Activated T-cell treated with anti-CD3 and anti-CD28 coated beads for 48 hours (primary cell): ENCODE results near the gene RSPRY1.
"Not testable (repeated sequence)": the region's sequence is repeated elsewhere in the genome, so short reads cannot be mapped to it uniquely, and the experiment has no call there.

ENCODE experiments used
- DNase-seq: peaks from one replicate; pipeline ENCODE4 v3.0.0-alpha.2; 2020; ENCODE audit warnings: low read depth

RSPRY1 gene

DNA sequence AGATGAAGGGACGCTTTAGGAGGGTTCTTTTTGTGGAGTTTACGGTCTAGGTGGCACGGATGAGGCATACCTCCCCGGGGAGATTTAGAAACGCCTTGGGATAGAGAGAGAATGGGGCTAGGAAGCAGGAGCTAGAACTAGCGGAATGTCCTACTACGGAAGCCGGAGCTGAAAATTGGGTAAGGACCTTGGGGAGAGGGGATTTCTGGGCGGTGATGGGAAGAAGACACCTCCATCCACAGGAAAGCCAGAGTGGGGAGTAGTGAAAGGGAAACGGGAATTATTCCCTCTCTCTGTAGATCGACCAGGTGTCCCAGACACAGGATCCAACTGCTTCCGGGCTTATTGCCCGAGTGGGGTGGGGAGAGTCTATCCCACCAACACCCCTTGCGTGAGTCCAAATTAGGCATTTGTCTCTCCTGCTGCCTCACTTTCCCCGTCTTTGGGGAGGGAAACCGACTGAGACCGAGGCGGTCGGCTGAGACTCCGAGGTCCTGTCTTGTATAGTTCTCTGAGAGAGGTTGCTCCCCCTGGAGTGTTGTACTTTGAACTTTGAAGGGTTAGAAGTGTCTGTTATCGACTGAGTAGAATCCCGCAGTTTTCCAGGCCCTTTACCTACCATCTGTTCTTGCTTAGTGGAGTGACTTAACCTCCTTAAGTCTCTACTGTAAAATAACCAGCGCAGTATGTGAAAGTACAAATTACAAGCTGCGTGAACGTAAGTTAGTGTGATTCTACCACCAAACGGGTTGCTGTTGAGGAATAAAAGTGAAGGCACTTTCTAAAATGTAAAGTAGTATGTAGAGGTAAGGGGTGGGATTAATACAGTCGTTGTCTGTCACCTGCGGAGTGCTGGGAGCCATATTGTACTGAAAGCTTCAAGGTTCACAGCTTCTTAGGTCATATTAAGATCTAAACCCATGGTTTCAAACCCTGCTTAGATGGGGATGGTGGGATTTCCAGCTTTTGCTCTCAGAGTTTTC lies 1.0 kb downstream of the RSPRY1 start:
- peak; percentile 6 for DNase-seq

DNA sequence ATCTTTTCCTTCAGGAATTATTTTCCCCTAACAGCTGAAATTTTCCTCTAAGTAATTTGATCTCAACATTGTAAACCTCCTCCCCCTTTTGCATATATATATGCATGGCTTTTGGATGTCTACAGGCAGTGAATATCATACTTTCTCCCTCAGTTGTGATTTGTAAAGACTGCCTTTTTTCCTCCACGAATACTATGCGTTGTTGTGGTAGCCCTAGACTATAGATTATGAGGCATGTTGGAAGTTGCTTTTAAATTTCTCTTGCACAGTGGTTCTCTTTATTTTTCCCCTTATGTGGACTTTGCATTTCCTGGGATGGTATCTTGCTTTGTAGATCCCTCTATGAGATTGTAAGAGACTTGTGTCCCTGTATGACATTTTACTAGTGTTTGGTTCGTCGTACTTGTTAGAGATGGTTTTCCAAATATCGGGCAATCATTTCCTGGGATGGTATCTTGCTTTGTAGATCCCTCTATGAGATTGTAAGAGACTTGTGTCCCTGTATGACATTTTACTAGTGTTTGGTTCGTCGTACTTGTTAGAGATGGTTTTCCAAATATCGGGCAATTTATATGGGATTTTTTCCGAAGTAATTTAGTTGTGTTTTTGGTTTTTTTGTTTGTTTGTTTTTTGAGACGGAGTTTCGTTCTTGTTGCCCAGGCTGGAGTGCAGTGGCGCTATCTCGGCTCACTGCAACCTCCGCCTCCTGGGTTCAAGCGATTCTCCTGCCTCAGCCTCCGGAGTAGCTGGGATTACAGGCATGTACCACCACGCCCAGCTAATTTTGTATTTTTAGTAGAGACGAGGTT lies 2.0 kb downstream of the RSPRY1 start:
- DNase-seq: not testable (repeated sequence)

DNA sequence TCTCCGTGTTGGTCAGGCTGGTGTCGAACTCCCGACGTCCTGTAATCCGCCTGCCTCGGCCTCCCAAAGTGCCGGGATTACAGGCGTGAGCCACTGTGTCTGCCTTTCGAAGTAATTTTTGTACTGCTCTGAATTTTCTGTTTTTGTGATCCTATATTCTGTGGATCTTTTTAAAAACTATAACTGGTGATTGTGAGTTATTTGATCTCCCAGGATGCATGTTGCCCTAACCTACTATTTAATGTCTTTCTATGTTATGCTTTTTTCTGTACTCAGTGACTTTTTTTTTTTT lies 2.5 kb downstream of the RSPRY1 start:
- DNase-seq: no peak

DNA sequence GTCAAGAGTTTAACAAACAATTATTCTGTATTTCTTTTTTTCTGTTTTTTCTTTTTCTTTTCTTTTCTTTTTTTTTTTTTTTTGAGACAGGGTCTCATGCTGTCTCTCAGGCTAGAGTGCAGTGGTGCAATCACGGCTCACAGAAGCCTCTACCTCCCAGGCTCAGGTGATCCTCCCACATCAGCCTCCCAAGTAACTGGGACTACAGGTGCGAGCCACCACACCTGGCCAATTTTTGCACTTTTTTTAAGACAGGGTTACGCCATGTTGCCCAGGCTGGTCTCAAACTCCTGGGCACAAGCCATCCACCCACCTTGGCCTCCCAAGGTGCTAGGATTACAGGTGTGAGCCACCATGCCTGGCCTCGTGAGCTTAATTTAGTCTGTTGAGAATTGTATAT lies 3.4 kb downstream of the RSPRY1 start:
- DNase-seq: not testable (repeated sequence)

DNA sequence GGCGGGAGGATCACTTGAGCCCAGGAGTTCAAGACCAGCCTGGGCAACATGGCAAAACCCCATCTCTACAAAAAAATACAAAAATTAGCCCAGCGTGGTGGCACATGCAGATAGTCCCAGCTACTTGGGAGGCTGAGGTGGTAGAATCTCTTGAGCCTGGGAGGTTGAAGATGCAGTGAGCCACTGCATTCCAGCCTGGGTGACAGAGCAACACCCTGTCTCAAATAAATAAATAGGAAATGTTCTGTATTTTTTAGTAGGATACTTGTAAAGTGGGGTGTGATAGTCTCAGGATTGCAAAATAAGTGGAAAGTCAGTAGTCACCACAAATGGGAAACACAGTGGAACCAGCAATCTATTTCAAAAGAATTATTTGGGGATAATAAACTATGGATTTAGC lies 4.0 kb downstream of the RSPRY1 start:
- no peak for DNase-seq

DNA sequence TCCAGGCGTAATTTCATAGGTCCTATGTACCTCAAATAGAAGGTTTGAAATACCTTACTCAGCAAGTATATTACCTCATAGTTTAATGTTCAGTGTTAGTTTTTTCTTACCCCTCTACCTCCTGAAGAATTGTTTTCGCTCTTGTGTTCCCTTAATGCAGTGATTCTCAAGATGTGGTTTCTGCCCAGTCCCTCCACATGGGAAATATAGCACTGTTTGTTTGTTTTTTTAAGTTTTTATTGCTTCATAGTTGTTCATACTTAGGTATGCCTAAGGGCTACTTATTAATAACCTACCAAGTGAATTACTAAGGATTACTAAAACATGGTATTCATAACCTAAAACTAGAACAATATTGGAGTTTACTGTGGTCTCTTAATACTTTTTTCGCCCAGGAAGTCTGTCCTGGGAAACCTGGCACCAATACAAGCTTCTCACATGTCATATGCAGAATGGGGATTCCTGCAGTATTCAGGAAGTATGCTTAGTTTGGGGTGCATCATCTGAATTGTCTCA lies 5.0 kb downstream of the RSPRY1 start:
- DNase-seq: no peak

DNA sequence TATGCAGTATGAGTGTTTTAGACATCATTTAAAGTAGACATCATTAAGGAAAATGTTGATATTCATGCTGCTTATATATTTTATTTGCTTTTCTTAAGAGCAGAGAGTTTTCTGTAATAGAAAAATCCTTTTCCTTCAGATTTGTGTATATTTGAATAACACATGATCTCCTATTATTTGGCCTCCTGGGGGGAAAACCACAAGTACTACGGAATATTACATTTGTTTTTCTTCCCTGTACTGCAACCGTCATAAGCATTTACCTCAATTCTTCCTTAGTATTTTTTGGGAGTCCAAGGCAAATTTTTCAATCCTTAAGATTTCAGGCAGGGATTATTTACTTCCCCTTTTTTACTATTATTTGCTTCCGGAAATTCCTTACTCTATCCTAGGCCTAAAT lies 6.0 kb downstream of the RSPRY1 start:
- DNase-seq: no peak

DNA sequence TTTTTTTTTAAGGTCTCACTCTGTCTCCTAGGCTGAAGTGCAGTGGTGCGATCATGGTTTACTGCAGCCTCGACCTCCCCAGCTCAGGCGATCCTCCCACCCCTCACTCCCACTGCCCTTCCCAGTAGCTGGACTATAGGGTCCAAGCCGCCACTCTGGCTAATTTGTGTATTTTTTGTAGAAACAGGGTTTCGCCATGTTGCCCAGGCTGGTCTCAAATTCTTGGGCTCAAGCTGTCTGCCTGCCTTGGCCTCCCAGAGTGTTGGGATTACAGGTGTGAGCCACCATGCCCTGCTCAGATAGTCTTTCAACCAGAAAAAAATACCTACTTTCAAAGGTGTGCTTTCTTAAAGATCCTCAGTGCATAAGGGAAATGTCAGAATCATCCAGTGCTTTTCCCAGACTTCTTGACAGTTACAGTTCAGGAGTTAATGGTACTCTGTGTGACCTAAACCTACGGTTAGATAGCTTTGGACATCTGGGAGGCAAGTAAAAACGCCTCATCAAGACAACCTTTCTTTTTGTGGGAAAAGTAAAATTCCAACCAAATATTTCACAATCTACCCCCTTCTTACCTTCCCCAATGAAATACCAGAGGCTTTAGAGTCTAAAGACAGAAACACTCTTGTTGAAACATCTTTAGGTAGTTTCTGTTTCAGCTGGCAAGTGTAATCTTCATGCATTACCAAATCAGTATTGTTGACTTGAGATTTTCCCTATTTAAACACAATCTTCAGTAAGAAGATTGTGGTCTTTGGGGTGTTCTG lies 6.8 kb downstream of the RSPRY1 start:
- DNase-seq: no peak

DNA sequence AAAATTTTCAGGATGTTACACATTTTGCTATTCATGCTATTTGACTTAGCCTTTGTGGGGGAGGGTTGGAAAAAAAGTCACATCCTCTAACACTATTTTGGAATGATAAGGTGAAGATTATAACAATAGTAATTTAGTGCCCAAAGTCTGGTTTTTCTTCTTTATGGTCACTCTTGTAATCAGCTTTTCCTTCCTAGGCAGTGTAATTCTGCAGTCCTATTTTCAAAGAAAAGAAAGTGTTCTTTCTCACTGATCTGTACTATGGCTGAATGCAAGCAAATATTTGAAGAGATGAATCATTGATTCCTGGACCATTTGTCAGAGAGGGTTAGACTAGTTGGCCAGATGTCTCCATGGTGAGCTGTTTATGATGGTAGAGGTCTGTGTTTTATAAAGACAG lies 8.4 kb downstream of the RSPRY1 start:
- DNase-seq: no peak

DNA sequence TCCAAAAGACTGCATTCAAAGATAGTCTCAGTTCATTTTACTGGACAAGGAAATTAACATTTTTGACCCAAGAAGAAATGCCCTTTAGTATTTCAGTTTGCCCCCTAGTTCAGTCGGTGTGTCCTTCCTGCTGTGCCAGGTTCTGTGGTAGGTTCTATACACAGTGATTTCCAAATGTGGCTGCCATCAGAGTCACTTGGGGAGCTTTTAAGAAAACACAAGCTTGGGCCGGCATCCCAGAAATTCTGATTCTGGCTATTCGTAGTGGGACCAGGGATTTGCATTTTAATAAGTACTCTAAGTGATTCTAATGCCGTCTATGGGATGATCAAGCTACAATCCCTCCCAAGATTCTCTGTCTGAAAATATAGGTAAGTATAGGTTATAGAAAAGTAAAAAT lies 10.2 kb downstream of the RSPRY1 start:
- no peak for DNase-seq

DNA sequence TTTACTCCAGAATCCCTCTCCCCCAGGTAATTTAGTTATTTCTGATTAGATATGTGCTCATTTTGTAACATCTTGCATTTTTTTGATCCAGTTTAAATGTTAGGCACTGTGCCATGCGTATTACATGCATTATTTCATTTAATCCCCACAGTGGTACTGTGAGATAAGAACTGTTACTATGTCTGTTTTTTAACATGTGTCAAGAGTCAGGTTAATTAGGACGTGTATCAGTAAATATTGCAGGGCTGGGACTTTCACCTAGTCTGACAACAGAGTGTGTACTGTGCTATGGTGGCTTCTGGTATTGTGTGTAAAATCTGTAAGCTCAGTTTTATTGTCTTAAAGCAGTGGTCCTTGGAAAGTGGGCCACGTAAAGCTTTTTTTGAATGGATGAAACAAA lies 10.6 kb downstream of the RSPRY1 start:
- no peak for DNase-seq

DNA sequence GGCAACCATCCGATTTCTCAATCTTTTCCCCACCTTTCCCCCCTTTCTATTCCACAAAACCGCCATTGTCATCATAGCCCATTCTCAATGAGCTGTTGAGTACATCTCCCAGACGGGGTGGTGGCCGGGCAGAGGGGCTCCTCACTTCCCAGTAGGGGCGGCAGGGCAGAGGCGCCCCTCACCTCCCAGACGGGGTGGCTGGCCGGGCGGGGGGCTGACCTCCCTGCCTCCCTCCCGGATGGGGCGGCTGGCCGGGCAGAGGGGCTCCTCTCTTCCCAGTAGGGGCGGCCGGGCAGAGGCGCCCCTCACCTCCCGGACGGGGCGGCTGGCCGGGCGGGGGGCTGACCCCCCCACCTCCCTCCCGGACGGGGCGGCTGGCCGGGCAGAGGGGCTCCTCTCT lies 14.2 kb downstream of the RSPRY1 start:
- DNase-seq: not testable (repeated sequence)

DNA sequence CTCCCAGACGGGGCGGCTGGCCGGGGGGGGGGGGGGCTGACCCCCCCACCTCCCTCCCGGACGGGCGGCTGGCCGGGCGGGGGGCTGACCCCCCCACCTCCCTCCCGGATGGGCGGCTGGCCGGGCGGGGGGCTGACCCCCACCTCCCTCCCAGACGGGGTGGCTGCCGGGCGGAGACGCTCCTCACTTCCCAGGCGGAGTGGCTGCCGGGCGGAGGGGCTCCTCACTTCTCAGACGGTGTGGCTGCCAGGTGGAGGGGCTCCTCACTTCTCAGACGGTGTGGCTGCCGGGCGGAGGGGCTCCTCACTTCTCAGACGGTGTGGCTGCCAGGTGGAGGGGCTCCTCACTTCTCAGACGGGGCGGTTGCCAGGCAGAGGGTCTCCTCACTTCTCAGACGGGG lies 14.8 kb downstream of the RSPRY1 start:
- DNase-seq: not testable (repeated sequence)

DNA sequence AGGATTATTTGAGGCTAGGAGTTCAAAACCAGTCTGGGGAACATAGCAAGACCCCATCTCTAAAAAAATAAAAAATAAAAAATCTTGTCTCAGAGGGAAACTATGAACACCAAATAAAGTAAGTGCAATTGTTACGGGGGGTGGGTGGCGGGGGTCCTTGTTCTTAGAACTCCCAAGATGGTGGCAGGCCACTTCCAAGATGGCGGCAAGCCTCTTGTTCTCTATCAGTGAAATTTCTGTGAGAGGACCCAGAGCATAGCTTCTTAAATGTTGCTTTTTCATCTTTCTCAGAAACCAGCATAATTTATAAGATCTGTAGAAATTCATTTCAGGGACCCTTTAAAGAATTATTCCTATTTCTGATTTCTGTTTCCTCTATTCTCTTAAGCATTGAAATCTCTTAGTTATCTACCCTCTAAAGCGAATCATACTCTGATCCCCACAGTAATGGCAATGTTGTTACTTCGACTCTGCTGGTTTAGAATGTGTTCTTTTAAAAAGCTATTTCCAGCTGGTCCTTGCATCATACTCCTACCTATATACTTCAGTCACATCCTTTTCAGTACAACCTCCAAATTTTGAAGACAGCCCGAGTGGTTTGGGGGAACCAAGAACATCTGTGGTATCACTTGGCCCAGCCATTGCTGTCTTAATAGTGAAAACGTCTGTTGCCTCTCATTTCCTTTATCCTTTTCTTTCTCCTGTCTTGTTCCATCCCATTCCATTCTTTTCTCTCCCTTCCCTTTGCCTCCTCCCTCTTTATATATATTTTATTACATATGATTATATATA lies 16.2 kb downstream of the RSPRY1 start:
- DNase-seq: no peak

DNA sequence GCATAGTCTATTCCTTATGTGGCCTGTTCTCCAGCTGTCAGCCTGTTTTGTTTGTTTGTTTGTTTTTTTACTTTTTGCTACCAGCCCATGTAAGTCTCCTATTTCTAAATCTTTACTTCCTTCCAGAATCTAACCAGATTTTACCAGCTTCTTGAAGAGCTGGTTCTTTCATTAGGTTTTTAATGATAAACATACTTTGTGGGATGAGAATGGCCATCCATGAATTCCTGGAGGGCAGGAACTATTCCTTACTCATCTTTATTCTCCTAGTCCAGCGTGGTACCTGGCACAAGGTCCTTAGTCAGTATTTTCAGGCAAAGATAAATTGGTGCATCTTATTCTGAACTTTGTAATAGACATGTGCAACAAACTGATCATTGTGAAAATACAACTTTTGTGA lies 17.3 kb downstream of the RSPRY1 start:
- DNase-seq: no peak

DNA sequence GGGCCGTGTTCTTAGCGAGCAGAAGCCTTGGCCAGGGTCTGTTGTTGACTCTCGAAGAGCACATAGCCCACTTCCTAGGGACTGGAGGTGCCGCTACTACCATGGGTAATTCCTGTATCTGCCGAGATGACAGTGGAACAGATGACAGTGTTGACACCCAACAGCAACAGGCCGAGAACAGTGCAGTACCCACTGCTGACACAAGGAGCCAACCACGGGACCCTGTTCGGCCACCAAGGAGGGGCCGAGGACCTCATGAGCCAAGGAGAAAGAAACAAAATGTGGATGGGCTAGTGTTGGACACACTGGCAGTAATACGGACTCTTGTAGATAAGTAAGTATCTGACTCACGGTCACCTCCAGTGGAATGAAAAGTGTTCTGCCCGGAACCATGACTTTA lies 18.5 kb downstream of the RSPRY1 start:
- no peak for DNase-seq

DNA sequence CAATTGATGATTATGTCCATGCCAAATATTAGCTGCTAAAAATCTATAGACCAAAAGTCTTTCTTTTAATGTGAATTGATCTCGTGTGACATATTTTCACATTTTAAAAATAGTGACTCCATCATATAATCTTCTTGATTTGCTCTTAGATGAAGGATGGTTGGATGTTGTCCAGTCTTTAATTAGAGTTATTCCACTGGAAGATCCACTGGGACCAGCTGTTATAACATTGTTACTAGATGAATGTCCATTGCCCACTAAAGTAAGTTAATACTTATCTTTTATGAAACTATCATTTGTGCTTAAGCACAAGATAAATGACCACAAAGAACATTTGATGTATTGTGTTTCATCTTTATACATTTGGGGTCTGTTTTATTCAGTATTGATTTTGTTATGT lies 22.8 kb downstream of the RSPRY1 start:
- DNase-seq: no peak

DNA sequence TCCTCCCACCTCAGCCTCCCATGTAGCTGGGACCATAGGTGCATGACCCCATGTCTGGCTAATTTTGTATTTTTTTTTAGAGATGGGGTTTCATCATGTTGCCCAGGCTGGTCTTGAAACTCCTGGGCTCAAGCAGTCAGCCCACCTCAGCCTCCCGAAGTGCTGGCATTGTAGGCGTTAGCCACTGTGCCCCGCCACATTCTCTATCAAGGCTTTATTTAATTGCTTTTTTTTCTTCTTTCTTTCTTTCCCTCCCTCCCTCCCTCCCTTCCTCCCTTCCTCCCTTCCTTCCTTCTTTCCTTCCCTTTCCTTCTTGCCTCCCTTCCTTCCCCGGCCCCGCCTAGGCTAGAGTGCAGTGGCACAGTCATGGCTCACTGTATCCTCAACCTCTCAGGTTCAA lies 23.7 kb downstream of the RSPRY1 start:
- no peak for DNase-seq

DNA sequence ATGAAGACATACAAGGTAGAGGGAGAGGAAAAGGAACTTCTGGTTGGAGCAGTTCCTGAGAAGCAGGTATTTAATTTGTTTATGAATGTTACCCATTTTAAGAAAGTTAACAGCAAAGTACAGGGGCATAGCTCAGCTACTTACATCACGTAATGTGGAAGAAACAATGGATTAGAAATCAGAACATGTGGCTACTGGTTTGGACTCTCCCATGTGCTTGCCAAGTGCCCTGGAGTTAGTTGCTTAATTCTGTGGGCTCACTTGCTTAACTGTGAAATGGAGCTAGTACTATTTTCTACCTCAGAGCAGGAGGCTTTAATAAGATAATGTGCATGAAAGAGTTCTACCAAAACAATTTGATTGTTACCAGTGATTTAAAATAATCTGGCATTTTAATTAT lies 27.3 kb downstream of the RSPRY1 start:
- DNase-seq: no peak

DNA sequence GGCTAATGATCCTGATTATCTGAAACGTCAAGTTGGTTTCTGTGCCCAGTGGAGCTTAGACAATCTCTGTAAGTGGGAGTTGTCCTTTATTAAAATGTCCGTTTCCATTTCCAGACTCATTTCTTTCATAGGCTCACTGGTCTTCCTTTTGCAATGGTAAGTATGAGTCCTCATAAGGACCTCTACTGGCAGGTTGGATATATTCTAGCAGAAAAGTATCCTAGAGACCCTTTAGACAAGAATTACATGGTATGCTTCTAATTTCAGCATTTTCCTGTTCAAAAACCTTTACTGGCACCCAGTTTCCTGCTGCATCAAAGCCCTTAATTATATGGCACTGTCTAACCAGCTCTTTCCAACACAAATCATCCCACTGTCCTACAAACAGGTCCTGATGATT lies 30.8 kb downstream of the RSPRY1 start:
- no peak for DNase-seq

DNA sequence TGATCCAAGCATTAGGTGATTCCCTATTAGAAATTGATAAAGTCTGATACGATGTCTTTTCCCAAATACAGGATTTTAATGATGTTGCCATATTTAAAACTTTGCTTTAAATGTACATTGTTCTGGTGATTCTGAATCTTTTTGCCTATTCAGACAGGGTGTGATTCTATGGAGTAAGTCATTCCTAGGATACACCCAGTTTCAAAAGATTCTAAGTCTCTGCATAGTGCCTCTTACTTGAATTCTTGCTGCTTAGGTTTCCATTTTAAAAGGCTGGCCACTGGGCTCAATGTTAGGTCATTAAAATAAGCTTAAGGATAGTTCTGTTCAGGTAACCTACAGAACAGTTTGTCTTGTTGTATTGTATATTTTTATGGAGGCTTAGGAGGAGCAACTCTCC lies 36.9 kb downstream of the RSPRY1 start:
- DNase-seq: no peak
